Cardiac muscle cell (in vitro differentiated cells and primary cell): ENCODE data around the gene ZNF574. TPM values are rescaled to one million over a fixed set of nuclear protein-coding genes. Genes with fewer than 3 reads are reported as not detected.

Source experiments
- DNase-seq, 2 donors: peaks; one replicate each; pipeline versions ENCODE4 v3.0.0 to v3.0.0-alpha.2; 2010 to 2017; ENCODE audit warnings: low read depth in 1 of 2, low spot score in 1 of 2
- H3K27ac ChIP-seq: fragments of 200-600 bp; sonication (generic); 2 replicates; pipeline ENCODE4 v1.5.1; 2016
- H3K27me3 ChIP-seq: fragments of 200-600 bp; sonication (generic); 2 replicates; pipeline ENCODE4 v1.6.0; 2016; ENCODE audit warnings: control low read depth
- H3K36me3 ChIP-seq: fragments of 200-600 bp; sonication (generic); 2 replicates; pipeline ENCODE4 v1.5.1; 2016; ENCODE audit warnings: control low read depth
- H3K4me1 ChIP-seq: fragments of 200-600 bp; sonication (generic); 2 replicates; pipeline ENCODE4 v1.8.1; 2017; ENCODE audit warnings: low read depth, mild to moderate bottlenecking, mixed run types
- H3K4me3 ChIP-seq: fragments of 200-600 bp; sonication (generic); 2 replicates; pipeline ENCODE4 v1.5.1; 2016; ENCODE audit warnings: mild to moderate bottlenecking
- H3K9me3 ChIP-seq: fragments of 200-600 bp; sonication (generic); 2 replicates; pipeline ENCODE4 v1.5.1; 2017; ENCODE audit warnings: low read depth, mild to moderate bottlenecking, control low read depth
- polyA plus RNA-seq: library from polyadenylated mRNA; unstranded; fragments of >200 nt; fragmentation: Nextera tagmentation; extraction: Ambion mirVana; gene quantifications from 2 replicates; pipeline ENCODE4 v1.2.1, GENCODE V29; 2016
- total RNA-seq: library from RNA; depleted of rRNA; stranded (reverse); fragments of >200 nt; gene quantifications from 2 replicates; pipeline ENCODE4 v1.2.3, GENCODE V29; 2016
- TF ChIP-seq, protein P1 (sequence below): IDR thresholded peaks from 2 replicates; pipeline ENCODE4 v1.5.1; 2012; ENCODE audit warnings: low read depth, mild to moderate bottlenecking, low read length

Gene ZNF574
- total and polyA plus RNA-seq, 2 experiments from 2014 or later, result 23.9 to 36.2 TPM

GRCh38 chr19:42115705-42116104, 39.7 kb downstream of the ZNF574 start:
- Histone ChIP-seq H3K9me3 (no peaks in the 10 kb centered on the region), H3K27ac (no peak overlapping the region), H3K36me3 (no peaks in the 10 kb centered on the region), H3K4me3 (no peak overlapping the region), H3K27me3 (no peaks in the 10 kb centered on the region), H3K4me1 (no peaks in the 10 kb centered on the region)
- TF ChIP-seq, protein P1, sequence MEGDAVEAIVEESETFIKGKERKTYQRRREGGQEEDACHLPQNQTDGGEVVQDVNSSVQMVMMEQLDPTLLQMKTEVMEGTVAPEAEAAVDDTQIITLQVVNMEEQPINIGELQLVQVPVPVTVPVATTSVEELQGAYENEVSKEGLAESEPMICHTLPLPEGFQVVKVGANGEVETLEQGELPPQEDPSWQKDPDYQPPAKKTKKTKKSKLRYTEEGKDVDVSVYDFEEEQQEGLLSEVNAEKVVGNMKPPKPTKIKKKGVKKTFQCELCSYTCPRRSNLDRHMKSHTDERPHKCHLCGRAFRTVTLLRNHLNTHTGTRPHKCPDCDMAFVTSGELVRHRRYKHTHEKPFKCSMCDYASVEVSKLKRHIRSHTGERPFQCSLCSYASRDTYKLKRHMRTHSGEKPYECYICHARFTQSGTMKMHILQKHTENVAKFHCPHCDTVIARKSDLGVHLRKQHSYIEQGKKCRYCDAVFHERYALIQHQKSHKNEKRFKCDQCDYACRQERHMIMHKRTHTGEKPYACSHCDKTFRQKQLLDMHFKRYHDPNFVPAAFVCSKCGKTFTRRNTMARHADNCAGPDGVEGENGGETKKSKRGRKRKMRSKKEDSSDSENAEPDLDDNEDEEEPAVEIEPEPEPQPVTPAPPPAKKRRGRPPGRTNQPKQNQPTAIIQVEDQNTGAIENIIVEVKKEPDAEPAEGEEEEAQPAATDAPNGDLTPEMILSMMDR, result no peak
- no peak for DNase-seq

- Histone ChIP-seq H3K4me1 (no peaks in the 10 kb centered on the region), H3K27me3 (no peaks in the 10 kb centered on the region), H3K36me3 (no peaks in the 10 kb centered on the region), H3K4me3 (no peak overlapping the region), H3K27ac (no peak overlapping the region), H3K9me3 (no peaks in the 10 kb centered on the region)
- DNase-seq, result no peak
- TF ChIP-seq, protein P1, result no peak
These were observed 40.5 kb downstream of the ZNF574 start for GRCh38 chr19:42116308-42117075.

DNA sequence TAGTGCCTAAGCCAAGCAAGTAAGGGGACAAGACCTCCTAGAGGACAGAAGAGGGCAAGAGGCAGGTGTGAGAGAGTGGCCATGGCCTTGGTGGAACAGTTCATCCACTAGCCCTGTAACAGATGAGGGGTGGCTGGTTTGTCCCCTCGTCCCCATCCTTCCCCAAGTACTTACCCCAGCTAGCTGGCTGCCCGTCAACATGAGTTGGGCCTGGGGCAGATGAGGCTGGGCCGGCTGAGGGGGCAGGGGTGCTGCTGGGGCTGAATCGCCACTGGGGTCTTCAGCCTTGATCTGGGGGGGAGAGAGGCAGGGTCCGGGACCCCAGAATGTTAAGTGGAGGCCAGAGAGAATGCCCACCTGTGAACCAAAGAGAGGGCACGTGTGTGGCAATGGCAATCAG, 41.1 kb downstream of the ZNF574 start:
- no peak for DNase-seq
- Histone ChIP-seq H3K9me3 (no peaks in the 10 kb centered on the region), H3K4me3 (no peak overlapping the region), H3K4me1 (no peaks in the 10 kb centered on the region), H3K27ac (no peak overlapping the region), H3K36me3 (no peaks in the 10 kb centered on the region), H3K27me3 (no peaks in the 10 kb centered on the region)
- TF ChIP-seq, protein P1, result no peak

DNA sequence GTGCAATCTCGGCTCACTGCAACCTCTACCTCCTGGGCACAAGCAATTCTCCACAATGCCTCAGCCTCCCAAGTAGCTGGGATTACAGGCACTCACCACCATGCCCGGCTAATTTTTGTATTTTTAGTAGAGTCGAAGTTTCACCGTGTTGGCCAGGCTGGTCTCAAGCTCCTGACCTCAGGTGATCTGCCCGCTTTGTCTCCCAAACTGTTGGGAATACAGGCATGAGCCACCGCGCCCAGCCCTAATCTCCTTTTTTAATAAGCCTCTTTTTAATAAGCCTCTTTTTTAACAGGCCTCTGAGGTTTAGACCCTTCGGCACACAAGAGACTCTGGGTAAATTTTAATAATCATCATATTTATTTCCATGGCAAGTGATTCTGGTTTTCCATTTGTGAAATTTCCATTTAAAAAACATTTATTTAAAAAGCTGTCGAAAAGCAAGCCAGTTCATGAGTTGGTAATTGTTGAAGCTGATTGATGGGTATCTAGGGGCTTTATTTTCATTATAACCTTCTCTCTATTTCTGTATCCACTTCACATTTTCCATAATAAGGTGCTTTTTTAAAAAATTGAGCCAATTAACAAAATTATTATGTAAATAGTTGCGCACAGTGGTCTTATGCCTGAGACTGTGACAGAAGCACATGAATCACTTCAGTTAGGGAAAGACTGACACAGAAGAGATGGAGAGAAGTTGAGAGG, 44.5 kb downstream of the ZNF574 start:
- TF ChIP-seq, protein P1, result no peak
- no peak for DNase-seq
- Histone ChIP-seq H3K4me3 (no peak overlapping the region), H3K36me3 (no peaks in the 10 kb centered on the region), H3K27ac (no peak overlapping the region), H3K27me3 (no peaks in the 10 kb centered on the region), H3K4me1 (no peaks in the 10 kb centered on the region), H3K9me3 (no peaks in the 10 kb centered on the region)

GRCh38 chr19:42121036-42121621, 45.2 kb downstream of the ZNF574 start:
- H3K27ac ChIP-seq, result no peak overlapping the region
- no peaks in the 10 kb centered on the region for H3K4me1 ChIP-seq

More at GRCh38 chr19:42121036-42121621, 45.2 kb downstream of the ZNF574 start:
- H3K4me3 ChIP-seq, result no peak overlapping the region
- TF ChIP-seq, protein P1, result no peak
- no peaks in the 10 kb centered on the region for H3K27me3 ChIP-seq
- no peaks in the 10 kb centered on the region for H3K36me3 ChIP-seq
- DNase-seq, result no peak
- H3K9me3 ChIP-seq, result no peaks in the 10 kb centered on the region
